NCI-H1092 treated with DMSO at 0.1 percent for 48 hours (cell line): Measurements from ENCODE around the gene ZNF394.

ENCODE experiments used
- DNase-seq: peaks from one replicate; lab custom pipeline; 2025; lab: John Stamatoyannopoulos, UW

The ZNF394 gene

DNA sequence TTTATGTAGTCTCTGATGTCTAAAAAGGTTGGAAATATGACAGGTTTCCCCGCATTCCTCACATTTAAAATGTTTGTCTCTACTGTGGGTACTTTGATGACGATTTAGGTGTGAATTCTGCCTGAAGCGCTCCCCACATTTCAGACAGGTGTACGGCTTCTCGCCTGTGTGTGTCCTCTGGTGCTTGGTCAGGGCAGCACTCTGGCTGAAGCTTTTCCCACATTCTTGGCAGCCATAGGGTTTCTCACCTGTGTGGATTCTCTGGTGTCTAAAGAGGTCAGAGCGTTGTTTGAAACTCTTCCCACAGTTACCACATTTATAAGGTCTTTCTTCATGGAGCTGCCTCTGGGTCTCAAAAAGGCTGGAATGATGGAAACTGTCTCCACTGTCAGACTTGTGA lies 6.3 kb downstream of the ZNF394 start:
- no peak for DNase-seq

DNA sequence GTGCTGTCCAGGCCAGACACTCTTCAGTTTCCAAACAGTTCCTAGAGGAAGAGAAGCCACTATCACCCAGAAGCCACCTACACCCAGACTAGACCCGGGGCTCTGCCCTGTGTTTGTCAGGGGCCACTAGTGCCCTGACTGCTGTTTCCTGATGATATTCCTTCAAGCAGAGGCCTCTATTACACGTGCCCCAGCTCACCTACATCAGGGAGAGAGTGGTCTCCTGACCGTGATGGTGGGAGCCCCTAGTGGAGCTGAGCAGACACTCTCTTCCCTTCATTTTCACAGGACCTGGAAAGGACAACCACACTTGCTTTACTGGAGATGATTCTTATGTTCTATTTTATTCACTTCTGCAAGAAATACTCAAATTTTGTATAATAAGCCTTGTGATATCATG lies 9.2 kb downstream of the ZNF394 start:
- DNase-seq: no peak

DNA sequence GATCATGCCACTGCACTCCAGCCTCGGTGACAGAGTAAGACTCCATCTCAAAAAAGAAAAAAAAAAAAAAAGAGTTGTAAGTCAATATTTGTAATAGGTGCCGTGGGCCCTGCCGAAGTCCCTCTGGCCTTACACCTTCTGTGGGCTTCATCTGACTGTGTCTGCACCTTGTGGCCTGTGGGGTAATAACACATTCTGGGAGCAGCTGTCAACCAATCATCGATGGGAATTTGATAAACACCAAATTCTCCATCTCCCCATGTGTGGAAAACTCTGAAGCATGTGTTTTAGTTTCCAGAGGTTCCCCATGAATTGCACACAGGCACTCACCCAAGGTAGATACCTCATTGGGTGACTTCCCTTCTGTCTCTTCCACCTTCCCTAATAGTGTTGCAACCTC lies 10.8 kb downstream of the ZNF394 start:
- no peak for DNase-seq

DNA sequence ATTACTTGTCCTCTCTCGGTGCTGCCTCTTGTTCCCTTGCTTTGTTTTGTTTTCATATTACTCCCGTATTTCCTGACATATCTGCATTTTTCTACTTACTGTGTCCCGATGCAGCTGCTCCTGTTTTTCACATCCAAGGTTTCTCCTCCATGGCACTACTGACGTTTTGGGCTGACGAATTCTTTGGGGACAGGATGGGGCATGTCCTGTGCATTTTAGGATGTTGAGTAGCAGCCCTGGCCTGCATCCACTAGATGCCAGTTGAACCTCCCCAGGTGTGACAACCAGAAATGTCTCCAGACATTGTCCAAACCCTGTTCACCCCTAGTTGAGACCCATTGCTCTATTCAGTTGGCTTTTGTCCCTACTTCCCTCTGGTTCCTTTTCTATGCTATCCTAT lies 15.0 kb downstream of the ZNF394 start:
- DNase-seq: no peak

DNA sequence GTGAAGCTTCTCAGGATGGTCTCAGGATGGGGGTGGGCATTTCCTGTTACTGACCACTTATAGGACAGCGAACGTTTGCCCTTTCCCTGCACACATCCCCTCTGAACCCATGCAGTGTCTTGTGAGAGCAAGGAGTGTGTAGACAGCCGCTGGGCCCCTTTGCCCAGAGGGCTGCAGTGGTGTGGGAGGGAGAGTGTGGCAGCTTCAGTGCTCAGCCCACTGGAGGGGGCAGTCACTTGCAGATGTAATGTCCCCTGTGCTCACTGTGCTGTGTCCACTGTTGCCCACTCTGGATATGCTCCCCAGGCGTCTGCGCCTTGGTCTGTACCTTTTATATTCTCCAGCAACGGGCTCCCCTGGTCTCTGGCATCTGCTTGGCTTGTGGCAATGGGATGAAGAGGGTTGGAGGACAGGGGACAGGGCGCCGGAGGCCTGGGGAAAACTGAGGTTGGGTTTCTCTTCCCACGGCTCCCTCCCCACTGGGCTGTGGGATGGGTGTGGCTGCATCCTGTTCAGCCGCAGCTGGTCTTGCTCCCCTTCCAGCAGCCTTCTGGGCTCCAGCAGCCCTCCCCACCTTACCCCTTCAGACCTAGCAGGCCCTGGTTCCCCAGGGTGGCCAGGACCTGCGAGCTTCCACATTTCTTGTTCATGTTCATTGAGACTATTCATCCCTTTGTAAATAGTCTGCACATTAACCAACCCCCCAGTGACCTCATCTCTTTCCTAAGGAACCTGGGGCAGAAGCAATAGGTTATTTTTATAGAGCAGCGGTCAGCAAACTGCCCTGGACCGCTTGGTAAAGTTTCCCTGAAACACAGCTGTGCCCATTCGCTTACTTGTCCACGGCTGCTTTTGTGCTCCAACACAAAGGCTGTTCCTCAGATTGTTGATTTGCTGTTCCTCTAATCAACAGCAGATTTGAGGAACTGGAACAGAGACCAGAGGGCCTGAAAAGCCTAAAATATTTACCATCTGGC lies 21.3 kb downstream of the ZNF394 start:
- no peak for DNase-seq

DNA sequence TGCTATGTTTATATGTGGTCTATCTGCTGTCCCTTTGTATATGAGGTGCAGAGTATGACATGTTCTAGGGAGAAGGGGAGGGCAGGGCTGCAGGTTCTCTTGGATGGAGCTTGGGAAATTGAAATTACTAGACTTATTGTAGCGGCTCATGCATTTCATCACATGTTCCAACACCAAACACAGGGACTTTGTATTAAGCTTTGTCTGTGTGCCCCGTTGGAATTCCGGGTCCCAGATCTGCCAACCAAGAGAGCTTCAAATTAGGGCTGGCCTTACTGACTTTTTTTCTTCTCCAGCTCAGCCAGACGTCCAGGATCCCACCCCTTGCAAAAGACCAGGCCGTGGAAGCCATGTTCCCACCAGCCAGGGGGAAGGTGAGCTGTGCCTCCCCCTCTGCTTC lies 24.0 kb downstream of the ZNF394 start:
- DNase-seq: no peak

DNA sequence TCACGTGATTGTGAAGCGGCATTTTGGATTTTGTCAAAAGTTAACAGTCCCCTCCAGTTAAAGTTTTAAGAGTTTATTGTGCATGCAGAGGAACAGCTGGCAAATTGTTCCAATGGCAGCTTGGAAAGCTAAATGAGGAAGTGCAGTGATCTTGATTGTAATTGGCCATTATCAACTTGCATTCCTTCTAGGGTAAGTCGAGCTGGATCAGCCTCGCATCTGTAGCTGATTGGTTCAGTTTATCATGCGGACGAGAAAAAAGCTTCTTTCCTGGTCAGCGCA lies 26.8 kb downstream of the ZNF394 start:
- no peak for DNase-seq

DNA sequence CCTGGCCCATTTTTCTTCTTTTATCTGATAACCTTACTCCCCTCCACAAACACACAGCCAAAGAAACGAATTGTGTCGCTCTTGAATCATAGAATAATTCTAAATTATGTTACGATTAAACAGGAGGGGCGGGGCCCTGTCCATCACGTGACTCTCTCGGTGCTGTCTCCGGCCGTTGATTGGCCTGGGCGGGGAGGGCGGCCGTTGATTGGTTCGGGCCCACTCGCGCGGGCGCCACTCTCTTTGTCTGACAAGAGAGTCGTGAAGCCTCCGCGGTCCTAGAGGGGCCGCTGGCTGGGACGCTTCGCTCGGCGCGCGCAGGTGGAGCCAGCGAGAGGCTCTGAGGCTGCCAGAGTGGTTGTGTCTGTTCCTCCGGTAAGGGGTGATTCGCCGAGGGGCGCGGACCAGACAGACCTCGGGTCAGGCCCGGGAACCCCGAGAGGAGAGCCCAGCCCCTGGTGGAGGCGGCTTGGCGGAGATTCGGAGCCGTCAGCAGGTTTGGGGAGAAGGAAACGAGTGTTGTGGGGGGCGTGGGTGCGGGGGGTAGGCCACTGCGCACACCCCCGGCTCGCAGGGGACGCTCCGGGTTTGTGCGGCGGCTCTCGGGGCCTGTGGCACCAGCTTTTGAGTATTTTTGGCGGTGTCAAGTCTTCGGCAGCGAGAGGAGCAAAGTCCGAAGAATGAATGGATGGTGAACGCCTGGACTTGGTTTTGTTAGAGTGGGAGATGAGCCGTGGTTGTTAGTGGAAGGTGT lies 27.3 kb downstream of the ZNF394 start, which contains the start of gene ZNF789:
Gene ZNF789, plus strand, starts transcription at position 330 of the 754 bp plus-strand sequence. CDS start 3,567 bp downstream, outside the sequence.
- peak; percentile 98 for DNase-seq

DNA sequence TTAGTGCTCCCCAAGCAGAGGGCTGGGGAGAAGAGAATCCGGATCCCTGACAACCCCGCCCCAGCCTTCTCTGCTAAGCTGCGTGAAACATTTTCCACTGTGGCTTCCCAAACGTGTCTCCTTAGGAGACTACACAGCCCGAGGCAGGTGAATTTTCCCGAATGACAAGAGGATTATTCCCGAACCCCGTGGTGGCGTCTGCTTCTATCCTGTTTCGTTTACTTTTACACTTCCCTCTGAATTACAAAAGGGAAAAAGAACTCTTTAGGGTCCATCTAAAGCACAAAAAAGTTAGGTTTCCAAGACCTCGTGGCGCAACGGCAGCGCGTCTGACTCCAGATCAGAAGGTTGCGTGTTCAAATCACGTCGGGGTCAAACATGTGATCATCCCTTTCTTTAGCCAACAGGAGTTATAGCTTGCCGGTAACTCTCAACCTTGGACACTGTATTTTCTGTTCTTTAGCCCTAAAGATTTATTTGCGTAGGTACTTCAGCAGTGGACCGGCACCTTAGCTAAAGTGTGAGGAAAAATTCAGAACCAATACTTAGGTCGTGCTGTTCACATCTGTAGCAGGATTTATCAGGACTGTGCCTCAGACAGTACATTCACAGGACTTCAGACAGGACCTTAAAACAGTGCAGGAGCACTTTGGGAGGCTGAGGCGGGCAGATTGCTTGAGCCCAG lies 30.6 kb downstream of the ZNF394 start:
- no peak for DNase-seq

DNA sequence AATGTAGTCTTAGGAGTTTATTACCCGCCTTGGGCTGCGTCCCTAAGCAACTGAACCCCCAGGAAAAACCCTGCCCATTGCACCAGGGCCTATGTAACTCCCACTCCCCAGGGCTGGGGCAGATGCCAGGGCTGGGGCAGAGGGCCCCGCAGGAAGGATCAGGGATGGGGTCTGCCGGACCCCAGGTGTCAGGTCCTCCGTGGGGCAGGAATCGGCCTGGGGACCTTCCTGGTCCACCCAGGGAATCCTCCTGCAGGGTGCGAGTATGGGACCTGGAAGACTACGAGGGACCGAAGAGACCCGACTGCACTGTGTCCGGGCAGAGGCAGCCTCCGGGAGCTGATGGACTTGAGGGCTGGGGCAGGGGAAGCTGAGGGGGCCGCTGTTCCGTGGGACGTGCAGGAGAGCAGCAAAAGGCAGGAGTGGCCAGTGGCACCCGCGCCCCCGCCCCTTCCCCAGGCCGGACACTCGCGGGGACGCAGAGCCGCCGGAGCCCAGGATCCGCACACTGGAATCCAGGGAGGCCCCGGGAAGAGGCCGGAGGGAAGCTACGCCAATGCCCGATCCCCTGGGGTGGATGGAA lies 31.7 kb downstream of the ZNF394 start:
- no peak for DNase-seq

DNA sequence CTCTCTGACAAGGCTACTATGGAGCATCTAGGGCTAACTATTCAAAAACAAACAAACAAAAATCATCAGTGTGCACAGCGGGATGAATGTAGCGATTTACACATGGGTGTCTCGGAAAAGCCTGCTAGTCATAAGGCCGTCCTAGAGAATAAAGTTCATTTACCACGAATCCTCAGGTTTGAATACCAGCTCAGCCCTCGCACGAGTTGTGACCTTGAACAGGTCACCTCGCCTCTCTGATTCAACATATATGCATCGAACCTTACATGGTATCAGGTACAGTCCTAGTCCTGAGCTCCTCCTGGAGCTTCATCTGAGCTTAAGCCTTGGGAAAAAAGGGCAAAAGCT lies 34.7 kb downstream of the ZNF394 start:
- no peak for DNase-seq

DNA sequence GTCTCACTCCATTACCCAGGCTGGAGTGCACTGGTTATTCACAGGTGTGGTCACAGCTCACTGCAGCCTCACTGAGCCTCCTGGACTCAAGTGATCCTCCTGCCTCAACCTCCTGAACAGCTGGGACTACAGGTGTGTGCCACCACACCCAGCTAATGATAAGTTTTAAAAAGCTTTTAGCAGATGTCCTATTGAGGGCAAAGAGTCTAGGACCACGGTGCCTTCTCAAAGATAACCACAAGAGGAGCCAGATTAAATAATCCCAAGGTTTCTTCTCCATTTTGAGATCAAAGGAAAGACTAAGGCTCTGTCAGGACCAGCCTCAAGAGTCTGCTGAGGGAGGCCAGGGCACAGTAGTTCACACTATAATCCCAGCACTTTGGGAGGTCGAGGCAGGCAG lies 38.9 kb downstream of the ZNF394 start:
- DNase-seq: no peak

DNA sequence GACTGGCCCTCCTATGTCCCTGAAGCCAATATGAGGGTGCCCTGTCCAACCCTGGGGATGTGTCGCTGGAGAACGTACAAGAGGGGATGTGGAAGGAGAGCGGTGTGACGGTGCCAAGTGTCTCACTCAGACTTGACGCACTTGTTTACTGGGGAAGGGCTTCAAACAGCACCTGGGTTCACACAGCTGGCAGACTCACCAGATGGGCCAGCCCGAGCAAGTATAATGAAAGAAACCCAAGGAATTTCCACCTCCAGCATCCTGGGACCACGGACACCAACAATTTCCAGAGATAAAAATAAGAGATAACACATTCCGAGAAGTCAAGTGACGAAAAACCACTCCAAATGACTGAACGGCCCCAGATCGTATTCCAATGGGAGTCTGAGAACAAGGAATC lies 39.4 kb downstream of the ZNF394 start:
- no peak for DNase-seq

DNA sequence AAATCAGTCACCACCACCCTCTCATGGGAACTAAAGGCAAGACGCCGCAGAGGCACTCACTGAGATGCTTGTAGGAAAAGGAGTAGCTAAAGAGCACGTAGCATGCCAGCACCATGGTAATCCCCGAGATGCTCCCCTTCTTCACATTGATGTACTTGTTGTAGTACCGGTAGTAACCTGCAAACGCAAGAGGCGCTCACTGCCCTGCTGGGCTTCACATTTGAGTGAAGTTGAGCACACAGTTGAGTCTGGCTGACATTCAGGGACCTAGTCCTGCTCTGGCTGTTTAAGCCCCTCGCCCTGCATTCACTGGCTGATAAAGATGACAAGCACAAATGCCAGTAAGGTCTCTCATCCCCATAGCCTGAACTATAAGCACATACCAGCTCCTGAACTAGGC lies 41.0 kb downstream of the ZNF394 start:
- DNase-seq: peak; percentile 10

DNA sequence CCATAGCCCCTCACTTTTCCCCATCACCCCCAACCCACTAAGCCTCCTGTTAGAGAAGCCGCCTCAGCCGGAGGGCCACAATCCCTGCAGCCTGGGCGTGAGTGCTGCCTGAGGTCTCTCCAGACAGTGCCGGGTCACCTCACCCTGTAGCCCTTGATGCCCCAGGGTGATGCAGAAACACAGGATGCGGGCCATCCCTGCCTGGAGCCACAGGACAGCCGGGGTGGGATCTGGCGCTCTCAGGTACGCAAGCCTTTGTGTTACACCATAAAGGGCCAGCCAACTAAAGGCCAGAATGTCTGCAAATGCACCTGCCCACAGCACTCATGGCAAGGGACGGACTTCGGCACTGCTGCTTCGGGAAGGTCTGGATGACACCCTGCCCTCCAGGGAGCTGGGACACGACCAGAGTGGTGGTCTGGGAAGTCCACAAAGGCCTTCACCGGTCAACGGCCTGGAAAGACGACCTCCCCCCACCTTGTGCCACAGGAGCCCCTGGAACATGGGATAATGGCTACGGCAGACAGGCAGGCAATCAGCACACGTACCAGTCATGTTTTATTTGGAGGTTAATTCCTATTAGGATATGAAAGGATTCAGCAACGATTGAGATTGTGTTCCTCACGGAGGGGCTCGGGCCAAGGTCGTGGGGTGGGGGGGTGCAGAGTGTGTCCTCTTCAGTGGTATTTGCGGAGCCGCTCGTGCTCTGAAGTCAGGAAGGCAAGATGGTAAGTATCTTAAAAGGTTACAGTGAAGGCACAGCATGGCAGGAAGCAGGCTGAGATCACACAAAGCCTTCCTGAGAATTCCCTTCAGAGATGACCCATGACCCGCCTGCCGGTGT lies 42.2 kb downstream of the ZNF394 start:
- DNase-seq: no peak

DNA sequence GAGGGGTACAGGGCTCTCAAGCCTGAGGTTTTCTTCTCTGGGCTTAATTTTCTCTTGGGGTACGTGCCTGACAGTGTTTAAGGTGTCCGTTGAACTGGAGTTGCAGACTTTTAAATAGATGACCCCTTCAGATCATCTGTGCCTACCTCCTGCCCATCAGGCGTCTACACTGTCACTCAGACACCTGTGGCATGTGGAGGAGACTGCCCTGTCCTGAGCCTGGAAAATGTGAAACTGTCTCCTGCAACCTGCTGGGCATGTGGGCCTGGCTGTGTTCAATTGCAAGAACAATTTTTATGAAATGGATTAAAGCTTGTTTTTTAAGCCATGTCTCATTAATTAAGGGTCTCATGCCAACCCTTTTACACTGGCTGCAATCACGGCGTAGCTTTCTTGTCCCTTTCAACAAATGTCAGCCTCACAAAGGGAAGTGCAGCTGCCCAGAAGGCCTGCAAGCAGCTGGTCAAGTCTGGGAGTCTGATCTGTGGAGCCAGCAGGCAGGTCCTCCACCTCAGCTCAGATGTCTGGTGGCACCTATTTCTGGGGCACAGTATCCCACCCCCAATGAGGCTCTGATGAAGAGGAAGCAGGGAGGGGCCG lies 42.9 kb downstream of the ZNF394 start:
- DNase-seq: no peak

DNA sequence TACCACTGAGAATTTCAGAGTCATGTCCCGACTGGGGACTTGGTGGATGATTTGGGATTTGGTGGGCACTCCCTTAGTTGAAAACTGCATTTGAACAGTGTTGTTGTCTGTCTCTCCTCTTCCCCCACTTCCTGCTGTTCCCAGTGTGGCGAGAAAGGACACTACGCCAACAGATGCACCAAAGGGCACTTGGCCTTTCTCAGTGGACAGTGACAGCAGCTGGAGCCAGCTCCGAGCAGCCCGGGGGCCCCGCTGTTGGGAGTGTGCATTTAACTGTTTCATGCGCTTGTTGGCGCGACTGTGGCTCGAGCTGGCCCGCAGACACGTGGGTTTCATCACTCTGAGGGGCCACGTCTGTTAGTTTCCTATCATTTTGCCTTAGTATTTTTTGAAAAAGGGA lies 43.8 kb downstream of the ZNF394 start:
- DNase-seq: no peak

DNA sequence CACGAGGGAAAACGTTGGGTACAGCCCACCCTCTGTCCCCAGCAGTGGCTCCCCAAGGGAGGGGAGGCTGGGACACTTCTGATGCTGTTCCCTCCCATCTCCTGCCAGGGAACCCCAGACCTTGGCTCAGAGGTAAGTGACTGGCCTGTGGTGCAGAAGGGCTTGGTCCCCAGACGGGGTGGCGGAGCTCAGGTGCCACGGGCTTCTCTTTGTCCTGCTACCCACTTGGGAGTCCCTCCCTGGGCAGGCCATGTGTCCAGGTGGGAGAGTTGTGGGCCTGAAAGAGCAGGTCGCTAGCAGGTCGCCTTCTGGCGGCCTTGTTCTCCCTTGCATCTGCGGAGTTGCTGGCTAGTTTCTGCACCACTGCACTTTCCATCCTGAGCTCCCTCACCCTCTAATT lies 44.2 kb downstream of the ZNF394 start:
- no peak for DNase-seq

DNA sequence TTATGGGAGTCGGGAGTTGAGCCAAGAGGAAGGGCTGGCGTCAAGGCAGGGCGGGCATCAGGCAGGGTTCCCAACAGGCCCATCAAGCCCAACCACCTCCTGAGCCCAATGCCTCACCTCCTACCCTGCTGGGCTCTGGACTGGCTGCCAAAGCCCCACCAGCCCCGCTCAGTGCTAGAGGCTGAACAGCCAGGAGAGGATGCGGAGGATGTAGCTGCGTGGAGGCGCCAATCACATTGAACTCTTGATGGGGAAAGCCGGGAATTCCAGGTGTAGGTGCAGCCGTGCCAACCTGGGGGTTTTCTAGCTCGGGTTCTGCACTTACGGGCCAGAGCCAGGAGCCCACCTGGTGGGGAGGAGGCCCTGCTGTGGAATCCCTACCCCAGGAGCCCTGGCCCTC lies 47.0 kb downstream of the ZNF394 start:
- no peak for DNase-seq

DNA sequence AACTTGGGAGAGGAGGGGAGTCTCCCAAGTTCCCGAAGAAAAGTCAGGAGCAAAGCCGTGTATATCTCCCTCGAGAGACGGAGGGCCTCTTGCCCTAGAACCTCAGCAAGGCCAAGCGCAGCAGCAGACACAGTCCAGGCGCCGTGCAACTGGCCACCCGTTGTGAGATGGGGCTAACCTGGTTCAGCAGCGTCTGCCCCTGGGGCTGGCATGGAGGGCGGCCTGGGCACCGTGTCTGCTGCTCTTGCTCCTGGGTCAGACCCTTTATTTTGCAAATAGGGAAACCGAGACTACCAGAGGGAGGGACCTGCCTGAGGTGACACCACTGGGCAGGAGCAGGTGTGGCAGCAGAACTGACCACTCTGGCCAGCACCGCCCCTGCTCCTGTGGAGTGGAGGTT lies 47.5 kb downstream of the ZNF394 start:
- no peak for DNase-seq

DNA sequence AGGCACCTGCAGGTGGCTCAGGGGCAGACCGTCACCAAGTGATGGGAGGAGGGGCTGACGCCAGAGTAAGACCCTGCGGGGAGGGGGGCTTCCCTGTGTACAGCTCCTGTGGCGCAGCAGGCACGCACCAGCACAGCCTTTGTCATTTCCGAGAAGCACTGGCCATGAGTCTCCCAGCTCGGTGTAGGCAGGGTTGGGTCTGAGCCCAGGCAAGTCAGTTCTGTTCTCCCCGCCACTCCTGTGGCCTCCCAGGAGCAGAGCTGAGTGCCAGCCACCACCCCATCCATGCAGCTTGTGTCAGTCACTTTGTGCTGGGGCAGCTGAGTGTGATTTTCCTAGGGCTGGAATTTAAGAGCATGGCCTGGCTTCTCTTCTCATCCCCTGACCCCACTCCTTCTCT lies 48.1 kb downstream of the ZNF394 start:
- no peak for DNase-seq
